Measurements from ENCODE around the gene GABRA6.

DNA sequence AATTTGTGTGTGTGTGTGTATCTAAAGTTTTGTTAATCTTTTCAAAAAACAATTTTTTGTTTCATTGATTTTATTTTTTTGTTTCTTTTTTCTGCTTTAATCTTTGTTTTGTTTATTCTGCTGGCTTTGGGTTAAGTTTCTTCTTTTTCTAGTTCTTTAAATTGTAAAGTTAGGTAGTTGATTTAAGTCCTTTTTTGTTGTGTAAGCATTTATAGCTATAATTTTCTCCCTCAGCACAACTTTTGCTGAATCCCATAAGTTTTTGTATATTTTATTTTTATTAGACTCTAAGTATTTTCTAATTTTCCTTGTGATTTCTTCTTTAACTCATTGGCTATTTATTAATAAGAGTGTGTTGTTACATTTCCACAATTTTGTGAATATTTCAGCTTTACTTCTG, 34.9 kb downstream of the GABRA6 start:
- TF ChIP-seq POLR2A (IDR thresholded peaks at IDR 0.05; ENCODE audit: low read depth, low read length) (no peak), TAF1 (IDR thresholded peaks at IDR 0.05; ENCODE audit: borderline replicate concordance, low read depth, low read length) (no peak)
